Activated T-cell treated with anti-CD3 and anti-CD28 coated beads for 24 hours (primary cell): ENCODE results near the gene SHISA5.

Source experiments
- DNase-seq: peaks from one replicate; pipeline ENCODE4 v3.0.0-alpha.2; 2020; ENCODE audit warnings: low read depth

The SHISA5 gene

DNA sequence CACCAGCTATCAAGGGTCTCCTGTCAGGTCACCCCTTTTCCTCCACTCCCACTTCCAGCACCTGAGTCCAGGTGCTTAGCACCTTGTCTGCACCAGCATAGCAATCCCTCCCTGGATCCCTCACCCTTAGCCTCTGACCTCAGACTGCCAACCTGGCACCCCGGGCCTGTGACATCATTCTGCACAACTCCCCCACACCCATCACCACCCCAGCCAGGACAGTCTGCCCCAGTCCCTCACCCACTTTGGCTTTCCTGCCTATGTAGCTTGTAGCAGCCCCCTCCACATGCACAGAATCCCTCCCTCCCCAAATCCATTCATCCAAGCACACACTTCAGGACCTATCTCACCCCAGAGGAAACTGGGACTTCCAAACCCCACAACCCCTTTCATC is 73.3 kb downstream of the SHISA5 start:
- DNase-seq: no peak

DNA sequence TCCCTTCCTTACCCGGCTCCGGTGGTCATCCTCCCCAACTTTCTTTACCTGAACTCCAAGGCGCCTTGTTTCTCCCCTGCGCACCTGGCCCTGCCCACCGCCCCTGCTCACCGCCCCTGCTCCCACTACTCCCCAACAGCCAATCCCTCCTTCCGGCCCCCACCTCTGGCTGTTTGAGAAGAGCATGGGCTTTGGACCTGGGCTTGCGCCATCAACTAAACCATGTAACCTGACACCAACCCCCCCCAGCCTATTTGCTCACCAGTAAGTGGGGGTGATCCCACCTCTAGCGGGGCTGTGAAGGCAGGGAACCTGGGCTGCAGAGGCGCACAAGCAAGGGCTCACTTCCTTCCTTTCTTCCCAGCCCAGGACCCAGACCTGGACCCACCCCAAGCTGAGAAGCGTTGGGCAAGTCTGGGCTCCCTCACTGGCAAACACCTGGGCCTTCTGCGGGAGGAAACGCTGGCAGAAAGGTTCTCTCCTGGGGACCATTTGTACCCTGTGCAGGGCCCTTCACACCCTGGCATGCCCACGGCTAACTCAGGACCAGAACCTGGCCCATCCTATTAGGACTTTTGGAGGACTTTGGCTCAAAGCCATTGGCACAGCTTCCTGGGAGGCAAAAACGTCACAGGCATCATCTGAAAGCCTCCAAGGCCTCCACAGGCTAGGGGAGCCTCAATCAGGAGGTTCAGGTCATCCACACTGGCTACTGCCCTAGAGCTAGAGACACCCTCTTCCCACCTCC is 73.8 kb downstream of the SHISA5 start, which contains the start of gene PLXNB1:
Gene PLXNB1, minus strand, starts transcription at position 127 of the 748 bp plus-strand sequence. CDS start 5,475 bp downstream, outside the sequence.
- no peak for DNase-seq

DNA sequence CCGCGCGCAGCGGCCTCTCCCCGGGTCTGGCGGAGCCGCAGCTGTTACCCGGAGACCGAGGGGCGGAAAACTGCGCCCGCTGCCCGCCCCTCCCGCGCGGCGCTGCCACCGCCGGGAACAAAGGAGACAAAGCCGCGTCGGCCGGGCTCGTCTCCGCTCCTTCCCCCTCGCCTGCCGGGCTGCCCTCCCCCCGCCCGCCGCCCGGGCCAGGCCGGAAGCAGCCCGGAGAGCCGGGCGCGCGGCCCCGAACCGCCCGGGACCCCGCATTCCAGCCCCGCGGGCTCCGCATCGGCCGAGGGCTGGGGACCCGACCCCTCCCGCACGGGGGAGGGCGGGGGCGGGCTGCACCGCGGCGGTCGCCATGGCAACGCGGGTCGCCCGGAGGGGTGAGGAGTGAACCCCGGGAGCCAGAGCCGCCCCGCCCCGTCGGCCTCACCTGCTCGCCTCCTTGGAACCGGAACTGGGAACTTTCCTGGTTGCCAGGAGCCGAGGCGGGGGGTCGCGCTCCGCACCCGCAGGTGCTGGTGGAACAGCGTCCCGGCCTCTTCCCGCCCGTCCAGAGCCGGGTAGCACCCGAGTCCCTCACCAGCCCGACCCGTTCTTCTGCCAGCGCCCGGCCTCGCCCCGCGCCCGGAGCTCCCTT is 74.5 kb downstream of the SHISA5 start:
- peak; percentile 39 for DNase-seq

DNA sequence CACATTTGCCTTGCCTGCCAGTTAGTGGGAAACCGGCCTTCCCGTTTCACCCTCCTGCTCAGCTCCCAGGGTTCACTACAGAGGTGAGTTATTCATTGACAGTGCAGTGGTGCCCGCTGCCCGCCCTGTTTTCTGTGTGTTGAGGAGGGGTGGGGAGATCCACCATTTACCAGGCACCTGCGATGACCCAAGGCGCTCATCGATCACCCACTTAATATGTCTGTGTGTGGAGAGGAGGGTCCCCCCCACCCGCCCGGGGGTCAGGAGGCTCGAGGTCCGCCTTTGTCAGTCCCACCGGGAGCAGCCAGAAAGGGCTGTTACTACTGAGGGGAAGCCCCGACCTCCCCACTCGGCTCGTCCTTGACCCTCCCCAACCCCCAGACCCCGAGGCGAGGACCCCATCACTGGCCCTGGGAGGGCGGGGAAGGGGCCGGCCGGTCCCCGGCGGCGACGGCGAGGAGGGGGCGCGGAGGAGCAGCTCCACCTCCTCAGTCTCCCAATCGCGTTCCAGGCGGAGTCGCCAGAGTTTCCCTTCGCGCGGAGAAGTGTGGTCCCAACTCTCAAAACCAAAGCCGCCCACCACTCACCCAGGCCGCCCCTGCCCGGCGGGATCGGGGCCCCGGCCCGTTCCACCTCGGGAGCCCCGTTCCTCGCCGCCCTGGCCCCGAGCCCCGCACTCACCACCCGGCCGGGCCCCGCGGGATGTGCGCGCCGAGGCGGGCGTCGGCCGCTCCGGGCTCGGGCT is 75.2 kb downstream of the SHISA5 start:
- DNase-seq: no peak

DNA sequence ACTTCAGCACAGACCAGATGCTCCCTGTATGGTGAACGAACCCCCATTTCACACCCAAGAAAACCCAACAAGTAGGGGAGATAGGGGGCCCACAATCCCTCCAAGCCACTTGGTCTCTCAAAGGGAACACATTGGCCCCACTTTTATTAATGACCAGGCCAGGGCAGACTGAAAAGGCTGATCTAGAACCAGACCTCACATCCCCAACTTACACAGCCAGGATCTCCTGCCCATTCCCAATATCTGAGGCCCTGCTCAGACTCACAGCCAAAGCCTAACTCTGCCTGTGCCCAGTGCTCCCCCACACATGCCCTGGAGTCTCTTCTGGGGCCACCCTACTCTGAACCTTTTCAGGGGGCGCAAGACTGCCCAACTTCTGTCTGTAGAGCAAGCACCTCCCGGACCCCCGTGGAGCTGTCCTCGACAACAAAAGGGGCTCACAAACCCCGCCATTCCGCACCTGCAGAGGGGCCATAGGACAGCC is 75.8 kb downstream of the SHISA5 start:
- no peak for DNase-seq

DNA sequence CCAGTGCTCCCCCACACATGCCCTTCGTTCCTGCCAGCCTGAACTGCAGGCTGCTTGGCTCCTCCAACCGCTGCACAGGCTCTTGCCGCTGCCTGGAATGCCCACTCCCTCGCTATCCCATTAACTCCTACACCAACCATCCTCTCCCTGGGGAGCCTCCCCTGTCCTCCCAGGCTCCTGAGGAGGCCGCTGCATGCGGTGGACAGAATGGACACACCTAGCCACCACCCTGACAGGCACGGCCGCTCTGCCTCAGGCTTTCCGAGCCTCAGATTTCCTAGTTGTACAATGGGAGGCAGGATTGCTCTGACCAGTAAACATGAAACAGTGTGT is 76.4 kb downstream of the SHISA5 start:
- DNase-seq: no peak

DNA sequence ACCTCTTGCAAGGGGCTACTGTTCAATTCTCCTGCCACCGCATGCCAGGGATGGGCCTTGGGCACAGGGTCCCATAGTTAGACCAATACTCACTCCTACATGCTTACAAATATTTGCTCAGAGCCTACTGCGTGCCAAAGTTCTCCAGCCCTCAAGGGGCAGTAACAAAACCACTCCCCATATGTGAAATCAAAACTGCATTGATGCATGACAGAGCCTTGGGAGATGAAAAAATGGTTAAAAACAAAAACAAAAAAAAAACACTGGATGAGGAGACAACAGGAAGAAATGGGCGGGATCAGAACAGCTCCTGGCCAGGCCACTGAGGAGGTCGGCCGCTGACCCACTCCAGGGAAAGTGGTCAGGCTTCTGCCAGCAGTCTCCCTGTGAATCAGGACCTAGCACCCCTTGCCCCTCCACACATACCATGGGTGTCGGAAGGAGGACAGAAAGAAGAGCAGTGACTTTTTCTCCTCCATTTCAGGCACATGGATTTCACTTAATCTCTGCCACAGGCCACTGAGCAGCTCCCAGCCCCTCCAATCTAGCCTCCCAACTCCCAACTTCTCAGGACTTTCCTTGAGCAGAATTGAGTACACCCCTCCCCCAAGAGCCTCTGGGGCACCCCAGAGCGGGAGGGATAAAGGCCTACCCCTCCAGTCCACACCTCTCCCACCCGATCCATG is 76.9 kb downstream of the SHISA5 start:
- DNase-seq: no peak

DNA sequence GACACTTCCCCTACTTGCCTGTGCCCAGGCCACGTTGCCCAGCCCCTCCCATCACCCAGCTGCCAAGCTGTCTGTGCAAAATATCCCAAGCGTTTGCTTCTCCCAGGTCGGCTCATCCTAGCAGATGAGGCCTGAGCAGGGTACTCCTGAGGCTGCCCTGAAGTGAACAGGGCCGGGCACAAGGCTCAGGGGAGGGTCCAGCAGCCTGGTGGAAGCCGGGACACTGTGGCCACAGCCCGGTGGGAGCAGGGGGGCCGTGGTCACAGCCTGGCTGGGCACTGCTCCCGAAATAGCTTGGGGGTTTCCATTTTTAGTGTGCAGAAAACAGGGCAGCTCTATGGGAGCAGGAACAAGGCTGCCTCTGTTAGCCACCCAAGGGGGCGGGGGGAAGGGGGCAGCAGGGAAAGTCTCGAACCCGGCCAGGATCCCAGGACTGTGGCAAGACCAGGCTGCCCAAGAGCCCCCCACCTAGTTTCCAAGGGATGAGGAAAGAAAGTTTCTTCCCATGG is 77.5 kb downstream of the SHISA5 start:
- DNase-seq: no peak

DNA sequence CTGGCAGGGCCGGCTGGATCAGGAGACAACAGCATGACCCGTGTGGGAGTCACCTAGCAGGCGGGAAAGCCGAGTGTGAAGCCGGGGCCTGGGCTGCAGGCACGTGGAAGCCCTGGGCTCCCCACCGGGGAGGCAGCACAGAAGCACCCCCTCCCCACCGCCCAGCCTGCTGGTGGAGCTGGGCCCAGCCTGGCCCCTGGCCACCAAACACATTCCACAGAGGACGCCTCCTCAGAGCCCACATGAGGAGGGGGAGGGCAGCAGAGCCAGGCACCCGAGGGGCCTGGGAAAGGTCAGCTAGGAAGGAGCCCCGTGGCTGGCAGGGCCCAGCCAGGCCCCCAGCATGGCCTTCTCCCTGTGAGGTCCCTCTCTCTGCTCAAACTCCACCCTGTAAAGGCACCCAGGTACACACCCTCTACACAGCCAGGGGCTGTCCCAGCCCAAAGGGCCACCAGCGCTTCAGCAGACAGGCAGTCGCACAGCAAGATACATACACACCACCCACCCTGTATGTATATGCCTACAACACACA is 78.6 kb downstream of the SHISA5 start:
- no peak for DNase-seq

DNA sequence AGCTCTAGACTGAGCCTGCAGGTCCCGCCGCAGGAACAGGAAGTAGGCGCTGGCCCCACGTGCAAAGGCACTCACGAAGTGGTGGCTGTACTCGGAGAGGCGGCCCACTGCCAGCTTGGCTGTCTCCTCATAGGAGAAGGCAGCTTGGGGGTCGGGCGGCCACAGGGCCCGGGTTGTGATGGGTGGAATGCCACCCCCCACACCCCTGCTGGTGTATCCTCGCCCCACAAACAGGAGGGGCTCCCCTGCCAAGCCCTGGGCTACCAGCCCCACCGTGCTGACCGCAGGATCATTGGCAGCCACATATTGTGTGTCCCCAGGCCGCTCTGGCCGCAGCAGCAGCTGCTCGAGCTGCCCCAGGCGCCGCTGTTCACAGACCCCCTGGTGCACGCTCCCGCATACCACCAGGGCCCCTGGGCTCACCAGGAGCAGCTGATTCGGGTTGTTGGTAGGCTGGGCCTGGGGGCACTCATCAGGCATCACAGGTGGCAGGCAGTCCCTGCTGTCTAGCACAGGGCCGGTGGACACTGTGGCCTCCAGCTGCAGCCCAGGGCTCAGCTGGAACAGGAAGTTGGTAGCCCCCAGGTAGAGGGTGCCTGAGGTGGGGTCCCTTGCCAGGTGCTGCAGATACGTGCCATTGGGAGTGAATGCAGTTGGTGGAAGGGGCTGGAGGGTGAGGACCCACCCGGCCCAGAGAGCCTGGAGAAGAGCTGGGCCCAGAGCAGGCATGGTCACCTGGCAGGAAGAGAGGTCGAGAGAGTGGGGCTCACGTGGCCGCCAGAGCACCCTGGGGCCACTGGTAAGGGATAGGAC is 79.9 kb downstream of the SHISA5 start:
- no peak for DNase-seq

DNA sequence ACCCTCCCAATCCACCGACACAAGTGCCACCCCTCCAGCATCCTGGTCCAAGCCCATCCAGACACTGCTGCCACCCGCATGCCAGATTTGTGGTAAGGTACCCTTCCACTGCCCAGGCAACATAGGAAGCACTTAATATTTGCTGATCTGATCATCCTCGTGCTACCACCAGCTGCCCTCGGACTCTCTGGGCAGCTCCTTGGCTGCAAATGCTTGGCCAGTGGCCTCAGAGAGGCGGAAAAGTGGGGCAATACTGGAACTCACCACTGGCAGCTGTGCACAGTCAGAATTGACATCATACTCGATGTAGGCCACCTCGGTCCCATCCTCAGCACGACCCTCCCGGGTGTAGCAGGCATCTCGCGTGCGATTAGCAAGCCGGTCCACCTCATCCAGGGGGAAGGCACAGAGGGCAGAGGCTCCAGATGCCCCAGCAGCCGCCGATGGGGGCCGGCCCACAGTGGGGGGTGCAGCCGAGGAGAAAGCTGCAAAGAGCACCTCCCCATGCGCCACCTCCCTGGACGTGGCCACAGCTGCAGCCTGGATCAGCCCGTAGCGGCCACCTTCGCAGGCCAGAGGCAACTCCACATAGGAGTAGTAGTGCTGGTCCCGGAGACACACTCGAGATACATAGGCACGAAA is 80.6 kb downstream of the SHISA5 start:
- no peak for DNase-seq

DNA sequence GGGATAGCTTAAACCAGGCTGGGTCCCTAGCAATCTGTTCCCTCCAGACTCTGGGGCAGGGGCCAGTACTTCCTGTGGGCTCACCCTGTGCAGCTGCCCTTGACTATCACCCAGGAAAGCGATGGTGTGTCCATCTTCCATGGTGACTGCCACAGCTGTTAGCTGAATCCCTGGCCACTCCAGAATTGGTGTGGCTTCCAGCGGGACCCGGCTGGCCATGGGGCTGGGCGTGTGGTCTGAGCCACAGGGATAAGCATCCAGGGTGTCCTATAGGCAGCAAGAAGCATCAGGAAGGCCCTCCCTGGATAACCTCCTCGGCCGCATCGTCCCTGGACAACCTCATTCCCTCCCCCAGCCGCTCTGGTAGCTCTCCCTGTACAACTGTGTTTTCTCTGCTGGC is 81.3 kb downstream of the SHISA5 start:
- DNase-seq: no peak

DNA sequence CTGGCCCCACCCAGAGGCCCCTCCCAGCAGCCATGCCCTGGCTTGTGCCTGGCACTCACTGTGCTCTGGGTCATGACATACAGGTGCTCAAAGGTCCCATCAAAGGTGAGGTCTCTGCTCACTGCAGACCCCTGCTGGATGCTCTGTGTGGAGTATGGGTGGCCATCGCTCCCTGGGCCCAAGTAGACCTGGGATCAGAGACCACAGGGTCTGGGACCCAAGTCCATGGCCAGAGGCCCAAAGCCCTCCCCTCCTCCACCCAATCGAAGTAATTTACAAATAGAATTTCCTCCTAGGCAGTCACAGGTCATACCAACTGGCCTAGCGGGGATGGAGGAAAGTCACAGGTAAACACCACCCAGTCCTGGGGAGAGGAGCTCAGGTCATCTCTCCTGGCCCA is 81.7 kb downstream of the SHISA5 start:
- DNase-seq: no peak

DNA sequence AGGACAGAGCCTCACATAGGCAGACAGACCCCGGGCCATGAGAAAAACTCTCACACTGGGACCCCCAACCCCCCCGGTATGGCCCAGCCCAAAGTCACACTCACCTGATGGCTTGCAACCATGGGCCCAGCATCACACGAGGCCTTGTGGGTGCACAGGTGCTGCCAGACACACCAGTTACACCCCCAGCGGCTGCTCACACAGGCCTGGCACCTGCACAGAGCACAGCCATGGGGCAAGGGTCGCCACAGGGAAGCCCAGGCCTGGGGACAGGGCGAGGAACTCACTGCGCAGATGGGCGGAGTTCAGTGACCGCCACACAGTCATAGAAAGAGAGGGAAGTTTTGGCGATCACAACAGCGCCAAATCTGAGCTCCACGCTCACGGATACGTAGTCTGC is 83.4 kb downstream of the SHISA5 start:
- no peak for DNase-seq

DNA sequence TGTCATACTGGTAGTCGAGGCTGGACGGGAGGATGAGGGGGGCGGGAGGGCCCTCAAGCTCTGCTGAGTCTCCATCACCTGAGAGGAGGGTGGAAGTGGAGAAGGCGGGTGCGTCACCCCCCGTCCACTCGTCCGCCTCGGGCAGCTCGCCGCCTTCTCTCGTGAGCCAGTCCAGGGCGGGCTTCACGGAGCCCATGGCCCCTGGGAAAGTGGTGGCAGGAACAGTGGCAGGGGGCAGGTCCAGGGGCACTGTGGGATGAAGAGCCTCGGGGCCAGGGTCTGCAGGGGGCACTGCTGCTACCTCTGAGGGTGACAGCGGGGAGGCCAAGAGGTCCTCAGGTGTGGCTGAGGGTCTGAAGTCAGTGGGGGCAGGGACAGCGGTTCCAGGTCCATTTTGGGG is 84.4 kb downstream of the SHISA5 start:
- no peak for DNase-seq

DNA sequence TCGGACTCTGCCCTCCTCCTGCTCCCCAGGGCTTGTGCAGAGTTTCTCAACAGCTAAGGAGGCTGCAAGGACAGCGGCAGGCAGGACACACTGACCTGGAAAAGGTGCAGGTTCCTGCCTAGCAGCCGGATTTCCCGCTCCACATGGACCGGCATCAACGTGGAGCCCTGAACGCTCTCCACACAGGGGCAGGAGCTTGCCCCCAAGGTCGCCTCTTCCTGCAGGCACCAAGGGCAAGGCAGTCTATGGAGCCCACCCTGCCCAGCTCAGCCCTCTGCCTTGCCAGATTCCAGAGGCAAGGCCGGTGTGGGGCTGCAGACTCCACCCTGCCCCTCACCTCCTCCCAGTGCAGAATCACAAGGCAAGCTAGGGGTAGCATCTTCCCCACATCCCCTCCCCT is 84.8 kb downstream of the SHISA5 start:
- no peak for DNase-seq

DNA sequence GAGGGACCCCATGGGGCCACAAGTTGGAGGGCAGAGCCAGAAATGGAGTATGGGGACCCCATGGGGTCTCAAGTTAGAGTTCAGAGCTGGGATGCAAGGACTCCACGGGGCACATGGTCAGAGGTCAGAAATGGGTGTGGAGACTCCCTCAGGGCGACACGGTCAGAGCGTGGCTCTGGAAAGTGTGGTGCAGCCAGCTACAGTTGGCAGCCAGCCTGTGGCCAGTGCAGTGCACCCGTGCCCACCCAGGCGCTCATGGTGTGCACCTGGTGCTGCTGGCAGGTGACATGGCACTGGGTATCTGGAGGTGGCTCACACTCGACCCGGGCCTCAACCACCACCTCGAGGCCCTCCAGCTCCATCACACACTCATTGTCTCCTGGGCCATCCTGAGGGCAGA is 85.3 kb downstream of the SHISA5 start:
- no peak for DNase-seq

DNA sequence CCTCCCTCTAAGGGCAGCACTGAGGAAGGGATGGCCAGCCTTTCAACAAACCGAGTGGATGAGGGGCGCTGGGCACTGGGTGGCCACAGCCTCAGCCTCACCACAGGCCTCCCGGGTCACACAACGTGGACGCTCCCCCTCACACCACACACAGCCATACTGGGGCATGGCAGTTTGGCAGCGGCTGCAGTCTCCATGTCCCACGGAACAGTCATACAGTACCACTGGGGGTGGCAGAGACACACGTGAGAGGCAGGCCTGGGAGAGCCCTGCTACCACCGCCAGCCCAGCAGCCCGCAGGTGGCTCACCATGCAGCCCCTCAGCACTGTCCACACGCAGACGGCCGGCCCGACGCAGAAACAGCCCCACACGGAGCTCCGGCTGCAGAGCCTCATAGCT is 85.8 kb downstream of the SHISA5 start:
- DNase-seq: no peak
